ENCODE results near the gene ACSF3. TPM values are rescaled to one million over a fixed set of nuclear protein-coding genes. Genes with fewer than 3 reads are reported as not detected.

Gene ACSF3
- total RNA-seq, 1 experiment from 2014 or later: 30.8 TPM

- Histone ChIP-seq H3K9me3 (ENCODE audit: control insufficient read depth, insufficient read depth, low read depth, low read length) (no peaks in the 10 kb centered on the region), H3K27me3 (ENCODE audit: control insufficient read depth, insufficient read depth, low read length) (no peaks in the 10 kb centered on the region), H3K27ac (ENCODE audit: low read length) (no peak overlapping the region), H3K4me3 (ENCODE audit: low read depth in 2 of 2, low read length in 2 of 2) (no peak overlapping the region), H3K4me1 (ENCODE audit: control insufficient read depth, insufficient read depth, low read length) (no peaks in the 10 kb centered on the region), H3K36me3 (ENCODE audit: control insufficient read depth, insufficient read depth, low read length) (no peaks in the 10 kb centered on the region)
- CTCF ChIA-PET: no interaction called here
- no TSS peak for BruUV-seq (replicated peaks)
- in situ Hi-C loops (cut with HindIII; ENCODE audit: low pct_unique_long_range_greater_than_20kb, low sequenced_read_pairs) (no loop called here), intact Hi-C loops (cut with micrococcal nuclease; ENCODE audit: unreplicated experiment) (no loop called here)
- ATAC-seq: no peak
- DNase-seq (ENCODE audit: low read depth, low spot score): no peak
- TF ChIP-seq SIN3A (IDR thresholded peaks at IDR 0.05; ENCODE audit: borderline replicate concordance, insufficient read depth, low read depth, low read length): no peak
- TF ChIP-seq, protein P1, sequence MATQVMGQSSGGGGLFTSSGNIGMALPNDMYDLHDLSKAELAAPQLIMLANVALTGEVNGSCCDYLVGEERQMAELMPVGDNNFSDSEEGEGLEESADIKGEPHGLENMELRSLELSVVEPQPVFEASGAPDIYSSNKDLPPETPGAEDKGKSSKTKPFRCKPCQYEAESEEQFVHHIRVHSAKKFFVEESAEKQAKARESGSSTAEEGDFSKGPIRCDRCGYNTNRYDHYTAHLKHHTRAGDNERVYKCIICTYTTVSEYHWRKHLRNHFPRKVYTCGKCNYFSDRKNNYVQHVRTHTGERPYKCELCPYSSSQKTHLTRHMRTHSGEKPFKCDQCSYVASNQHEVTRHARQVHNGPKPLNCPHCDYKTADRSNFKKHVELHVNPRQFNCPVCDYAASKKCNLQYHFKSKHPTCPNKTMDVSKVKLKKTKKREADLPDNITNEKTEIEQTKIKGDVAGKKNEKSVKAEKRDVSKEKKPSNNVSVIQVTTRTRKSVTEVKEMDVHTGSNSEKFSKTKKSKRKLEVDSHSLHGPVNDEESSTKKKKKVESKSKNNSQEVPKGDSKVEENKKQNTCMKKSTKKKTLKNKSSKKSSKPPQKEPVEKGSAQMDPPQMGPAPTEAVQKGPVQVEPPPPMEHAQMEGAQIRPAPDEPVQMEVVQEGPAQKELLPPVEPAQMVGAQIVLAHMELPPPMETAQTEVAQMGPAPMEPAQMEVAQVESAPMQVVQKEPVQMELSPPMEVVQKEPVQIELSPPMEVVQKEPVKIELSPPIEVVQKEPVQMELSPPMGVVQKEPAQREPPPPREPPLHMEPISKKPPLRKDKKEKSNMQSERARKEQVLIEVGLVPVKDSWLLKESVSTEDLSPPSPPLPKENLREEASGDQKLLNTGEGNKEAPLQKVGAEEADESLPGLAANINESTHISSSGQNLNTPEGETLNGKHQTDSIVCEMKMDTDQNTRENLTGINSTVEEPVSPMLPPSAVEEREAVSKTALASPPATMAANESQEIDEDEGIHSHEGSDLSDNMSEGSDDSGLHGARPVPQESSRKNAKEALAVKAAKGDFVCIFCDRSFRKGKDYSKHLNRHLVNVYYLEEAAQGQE (IDR thresholded peaks at IDR 0.05; ENCODE audit: insufficient read depth in 1 of 2, low read depth in 2 of 2, low read length in 1 of 2): no peak
- TF ChIP-seq TCF7L2 (IDR thresholded peaks at IDR 0.05; ENCODE audit: low read depth, low read length): no peak
- TF ChIP-seq, protein P2, sequence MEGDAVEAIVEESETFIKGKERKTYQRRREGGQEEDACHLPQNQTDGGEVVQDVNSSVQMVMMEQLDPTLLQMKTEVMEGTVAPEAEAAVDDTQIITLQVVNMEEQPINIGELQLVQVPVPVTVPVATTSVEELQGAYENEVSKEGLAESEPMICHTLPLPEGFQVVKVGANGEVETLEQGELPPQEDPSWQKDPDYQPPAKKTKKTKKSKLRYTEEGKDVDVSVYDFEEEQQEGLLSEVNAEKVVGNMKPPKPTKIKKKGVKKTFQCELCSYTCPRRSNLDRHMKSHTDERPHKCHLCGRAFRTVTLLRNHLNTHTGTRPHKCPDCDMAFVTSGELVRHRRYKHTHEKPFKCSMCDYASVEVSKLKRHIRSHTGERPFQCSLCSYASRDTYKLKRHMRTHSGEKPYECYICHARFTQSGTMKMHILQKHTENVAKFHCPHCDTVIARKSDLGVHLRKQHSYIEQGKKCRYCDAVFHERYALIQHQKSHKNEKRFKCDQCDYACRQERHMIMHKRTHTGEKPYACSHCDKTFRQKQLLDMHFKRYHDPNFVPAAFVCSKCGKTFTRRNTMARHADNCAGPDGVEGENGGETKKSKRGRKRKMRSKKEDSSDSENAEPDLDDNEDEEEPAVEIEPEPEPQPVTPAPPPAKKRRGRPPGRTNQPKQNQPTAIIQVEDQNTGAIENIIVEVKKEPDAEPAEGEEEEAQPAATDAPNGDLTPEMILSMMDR (IDR thresholded peaks at IDR 0.05): no peak
- TF ChIP-seq POLR2AphosphoS5 (IDR thresholded peaks at IDR 0.05; ENCODE audit: low read depth, low read length): no peak
- POLR2A ChIA-PET: no interaction called here
Measured at GRCh38 chr16:89136931-89137330, 43.3 kb downstream of the ACSF3 start.

- no peak overlapping the region for H3K4me3 ChIP-seq (ENCODE audit: low read depth in 2 of 2, low read length in 2 of 2)
- DNase-seq (ENCODE audit: low read depth, low spot score): no peak
- no peak for ATAC-seq
- intact Hi-C loops (cut with micrococcal nuclease; ENCODE audit: unreplicated experiment): no loop called here
- TF ChIP-seq POLR2AphosphoS5 (IDR thresholded peaks at IDR 0.05; ENCODE audit: low read depth, low read length) (no peak), TCF7L2 (IDR thresholded peaks at IDR 0.05; ENCODE audit: low read depth, low read length) (no peak), SIN3A (IDR thresholded peaks at IDR 0.05; ENCODE audit: borderline replicate concordance, insufficient read depth, low read depth, low read length) (no peak)
- TF ChIP-seq, protein P2 (IDR thresholded peaks at IDR 0.05): no peak
- TF ChIP-seq, protein P1 (IDR thresholded peaks at IDR 0.05; ENCODE audit: insufficient read depth in 1 of 2, low read depth in 2 of 2, low read length in 1 of 2): no peak
- no peaks in the 10 kb centered on the region for H3K36me3 ChIP-seq (ENCODE audit: control insufficient read depth, insufficient read depth, low read length)
- ChIA-PET POLR2A (no interaction called here), CTCF (interaction anchor here (0.6 kb wide), 1 partner anchor 87 kb away, joined by 4 read pairs; no protein-coding TSS in a partner anchor)
- H3K27me3 ChIP-seq (ENCODE audit: control insufficient read depth, insufficient read depth, low read length): no peaks in the 10 kb centered on the region
- H3K27ac ChIP-seq (ENCODE audit: low read length): no peak overlapping the region
- in situ Hi-C loops (cut with HindIII; ENCODE audit: low pct_unique_long_range_greater_than_20kb, low sequenced_read_pairs): no loop called here
- H3K9me3 ChIP-seq (ENCODE audit: control insufficient read depth, insufficient read depth, low read depth, low read length): no peaks in the 10 kb centered on the region
- no TSS peak for BruUV-seq (replicated peaks)
- no peaks in the 10 kb centered on the region for H3K4me1 ChIP-seq (ENCODE audit: control insufficient read depth, insufficient read depth, low read length)
Measured at GRCh38 chr16:89137666-89138512, 44.2 kb downstream of the ACSF3 start.

Data from Panc1 (cell line).